Measurements from ENCODE around the gene RAB11A.

- TF ChIP-seq, protein P1, sequence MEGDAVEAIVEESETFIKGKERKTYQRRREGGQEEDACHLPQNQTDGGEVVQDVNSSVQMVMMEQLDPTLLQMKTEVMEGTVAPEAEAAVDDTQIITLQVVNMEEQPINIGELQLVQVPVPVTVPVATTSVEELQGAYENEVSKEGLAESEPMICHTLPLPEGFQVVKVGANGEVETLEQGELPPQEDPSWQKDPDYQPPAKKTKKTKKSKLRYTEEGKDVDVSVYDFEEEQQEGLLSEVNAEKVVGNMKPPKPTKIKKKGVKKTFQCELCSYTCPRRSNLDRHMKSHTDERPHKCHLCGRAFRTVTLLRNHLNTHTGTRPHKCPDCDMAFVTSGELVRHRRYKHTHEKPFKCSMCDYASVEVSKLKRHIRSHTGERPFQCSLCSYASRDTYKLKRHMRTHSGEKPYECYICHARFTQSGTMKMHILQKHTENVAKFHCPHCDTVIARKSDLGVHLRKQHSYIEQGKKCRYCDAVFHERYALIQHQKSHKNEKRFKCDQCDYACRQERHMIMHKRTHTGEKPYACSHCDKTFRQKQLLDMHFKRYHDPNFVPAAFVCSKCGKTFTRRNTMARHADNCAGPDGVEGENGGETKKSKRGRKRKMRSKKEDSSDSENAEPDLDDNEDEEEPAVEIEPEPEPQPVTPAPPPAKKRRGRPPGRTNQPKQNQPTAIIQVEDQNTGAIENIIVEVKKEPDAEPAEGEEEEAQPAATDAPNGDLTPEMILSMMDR (IDR thresholded peaks at IDR 0.05) = no peak
- TF ChIP-seq POLR2A (IDR thresholded peaks at IDR 0.05) (no peak), EP300 (IDR thresholded peaks at IDR 0.05) (no peak)
Observed at GRCh38 chr15:65922621-65923020, 53.3 kb downstream of the RAB11A start.
